Right lobe of liver (tissue), 4 donors: ENCODE results near the gene MYOC.

Experiments used
- CTCF ChIP-seq, 4 donors: fragments of 200-600 bp in 3 of 4; fragments of 450-650 bp in 1 of 4; IDR thresholded peaks; one replicate each; pipeline versions ENCODE4 v1.5.1 to v1.8.0; 2016 to 2022; ENCODE audit warnings: antibody characterized with exemption in 4 of 4, mild to moderate bottlenecking in 2 of 4
- POLR2A ChIP-seq: fragments of 450-650 bp; IDR thresholded peaks from one replicate; pipeline ENCODE4 v1.6.1; 2017; ENCODE audit warnings: antibody characterized with exemption, mild to moderate bottlenecking
- donor health status: DM: no; HTN: no; CAD: no.
- donor health status: DM: no; HTN: no; CAD: no.
- donor health status: DM: no; HTN: yes; CAD: no.

GRCh38 chr1:171635661-171636060, 16.8 kb downstream of the MYOC start:
- TF ChIP-seq CTCF (IDR thresholded peaks at IDR 0.05) (no peak), POLR2A (no peak)
